Cardiac muscle cell (in vitro differentiated cells and primary cell): ENCODE measurements around the gene APOBR. TPM values are rescaled to one million over a fixed set of nuclear protein-coding genes. Genes with fewer than 3 reads are reported as not detected.
"Not testable (repeated sequence)": the region's sequence is repeated elsewhere in the genome, so short reads cannot be mapped to it uniquely, and the experiment has no call there.

Experiments
- DNase-seq, 2 donors: peaks; one replicate each; pipeline versions ENCODE4 v3.0.0 to v3.0.0-alpha.2; 2010 to 2017; ENCODE audit warnings: low read depth in 1 of 2, low spot score in 1 of 2
- H3K27ac ChIP-seq: fragments of 200-600 bp; sonication (generic); 2 replicates; pipeline ENCODE4 v1.5.1; 2016
- H3K27me3 ChIP-seq: fragments of 200-600 bp; sonication (generic); 2 replicates; pipeline ENCODE4 v1.6.0; 2016; ENCODE audit warnings: control low read depth
- H3K36me3 ChIP-seq: fragments of 200-600 bp; sonication (generic); 2 replicates; pipeline ENCODE4 v1.5.1; 2016; ENCODE audit warnings: control low read depth
- H3K4me1 ChIP-seq: fragments of 200-600 bp; sonication (generic); 2 replicates; pipeline ENCODE4 v1.8.1; 2017; ENCODE audit warnings: low read depth, mild to moderate bottlenecking, mixed run types
- H3K4me3 ChIP-seq: fragments of 200-600 bp; sonication (generic); 2 replicates; pipeline ENCODE4 v1.5.1; 2016; ENCODE audit warnings: mild to moderate bottlenecking
- H3K9me3 ChIP-seq: fragments of 200-600 bp; sonication (generic); 2 replicates; pipeline ENCODE4 v1.5.1; 2017; ENCODE audit warnings: low read depth, mild to moderate bottlenecking, control low read depth
- CTCF ChIP-seq: IDR thresholded peaks from 2 replicates; pipeline ENCODE4 v1.5.1; 2012; ENCODE audit warnings: low read depth, mild to moderate bottlenecking, low read length
- polyA plus RNA-seq: library from polyadenylated mRNA; unstranded; fragments of >200 nt; fragmentation: Nextera tagmentation; extraction: Ambion mirVana; gene quantifications from 2 replicates; pipeline ENCODE4 v1.2.1, GENCODE V29; 2016
- total RNA-seq: library from RNA; depleted of rRNA; stranded (reverse); fragments of >200 nt; gene quantifications from 2 replicates; pipeline ENCODE4 v1.2.3, GENCODE V29; 2016

APOBR gene
- total RNA-seq (0.39 TPM in 1 of 2 replicates, not detected in the other), polyA plus RNA-seq (not detected in 2 replicates)

GRCh38 chr16:28494121-28494851, at the start of gene APOBR:
Gene APOBR, plus strand, starts transcription at chr16:28494643. Its CDS starts 39 bp downstream, at chr16:28494682.
- Histone ChIP-seq H3K4me3 (no peak within 1 kb of the TSS), H3K4me1 (no peaks in the 10 kb centered on the region), H3K36me3 (no peaks in the 10 kb centered on the region), H3K9me3 (no peaks in the 10 kb centered on the region), H3K27me3 (no peaks in the 10 kb centered on the region), H3K27ac (no peak within 1 kb of the TSS)
- DNase-seq, result no peak
- TF ChIP-seq CTCF, result no peak

- not testable (repeated sequence) for H3K36me3 ChIP-seq, H3K4me1 ChIP-seq, H3K4me3 ChIP-seq, DNase-seq, H3K27me3 ChIP-seq, H3K9me3 ChIP-seq, H3K27ac ChIP-seq
Observed at GRCh38 chr16:28446388-28446787, 48.1 kb upstream of the APOBR start.

- not testable (repeated sequence) for H3K36me3 ChIP-seq, DNase-seq, H3K9me3 ChIP-seq, H3K27me3 ChIP-seq, H3K4me1 ChIP-seq, H3K4me3 ChIP-seq, H3K27ac ChIP-seq
Observed at GRCh38 chr16:28447081-28447480, 47.4 kb upstream of the APOBR start.

- H3K27me3 ChIP-seq, result no peaks in the 10 kb centered on the region
- TF ChIP-seq CTCF, result no peak
- peak in 1 of 2 donors; percentile 10 for DNase-seq
Observed at GRCh38 chr16:28473714-28474265, 20.7 kb upstream of the APOBR start.

GRCh38 chr16:28475221-28475620, 19.2 kb upstream of the APOBR start:
- no peak overlapping the region for H3K27ac ChIP-seq
- TF ChIP-seq CTCF, result no peak
- no peaks in the 10 kb centered on the region for H3K27me3 ChIP-seq
- no peaks in the 10 kb centered on the region for H3K4me1 ChIP-seq
- H3K9me3 ChIP-seq, result no peaks in the 10 kb centered on the region
- no peak for DNase-seq
- H3K36me3 ChIP-seq, result peaks cover 9% of the 10 kb centered on the region
- H3K4me3 ChIP-seq, result no peak overlapping the region

More at GRCh38 chr16:28473714-28474265, 20.7 kb upstream of the APOBR start:
- Histone ChIP-seq H3K36me3 (peaks cover 9% of the 10 kb centered on the region), H3K9me3 (no peaks in the 10 kb centered on the region), H3K4me3 (no peak overlapping the region), H3K27ac (no peak overlapping the region), H3K4me1 (no peaks in the 10 kb centered on the region)

GRCh38 chr16:28477311-28477920, 17.0 kb upstream of the APOBR start:
- H3K27me3 ChIP-seq, result no peaks in the 10 kb centered on the region
- no peaks in the 10 kb centered on the region for H3K9me3 ChIP-seq
- no peak for TF ChIP-seq CTCF
- H3K36me3 ChIP-seq, result peaks cover 9% of the 10 kb centered on the region
- no peaks in the 10 kb centered on the region for H3K4me1 ChIP-seq
- DNase-seq, result no peak
- no peak overlapping the region for H3K4me3 ChIP-seq
- no peak overlapping the region for H3K27ac ChIP-seq
